Stomach (tissue), 9 donors: ENCODE measurements around the gene MOB2. TPM values are rescaled to one million over a fixed set of nuclear protein-coding genes. Genes with fewer than 3 reads are reported as not detected.

Source experiments
- DNase-seq, 2 donors: peaks; one replicate each; pipeline versions ENCODE4 v3.0.0 to v3.0.0-alpha.2; 2013 to 2019
- H3K27ac ChIP-seq, 5 donors: fragments of 200-600 bp in 4 of 5; sonication (generic) in 4 of 5; one replicate each; pipeline ENCODE4 v1.5.1; 2013 to 2019; ENCODE audit warnings: mild to moderate bottlenecking in 1 of 5, moderate library complexity in 1 of 5
- H3K27me3 ChIP-seq, 3 donors: fragments of 200-600 bp; sonication (generic); one replicate each; pipeline ENCODE4 v1.5.1; 2017 to 2019; ENCODE audit warnings: mixed run types in 1 of 3
- H3K36me3 ChIP-seq, 4 donors: fragments of 200-600 bp; sonication (generic); 1 replicate in 3 of 4; 2 replicates in 1 of 4; pipeline ENCODE4 v1.5.1; 2016 to 2019
- H3K4me1 ChIP-seq, 4 donors: fragments of 200-600 bp; sonication (generic); one replicate each; pipeline ENCODE4 v1.5.1; 2016 to 2019
- H3K4me3 ChIP-seq, 4 donors: fragments of 200-600 bp; sonication (generic) in 3 of 4; one replicate each; pipeline ENCODE4 v1.5.1; 2016 to 2019; ENCODE audit warnings: mild to moderate bottlenecking in 1 of 4
- H3K9me3 ChIP-seq, 4 donors: fragments of 200-600 bp; sonication (generic); one replicate each; pipeline ENCODE4 v1.5.1; 2016 to 2019
- CTCF ChIP-seq, 7 experiments: fragments of 450-650 bp in 4 of 7; fragments of 200-600 bp in 3 of 7; sonication (generic) in 3 of 7; IDR thresholded peaks; one replicate each; pipeline ENCODE4 v1.5.1; 2016 to 2019; ENCODE audit warnings: antibody characterized with exemption in 7 of 7, control low read depth in 2 of 7, mild to moderate bottlenecking in 1 of 7
- EP300 ChIP-seq: sonication (generic); formaldehyde crosslinking; IDR thresholded peaks from one replicate; pipeline ENCODE4 v1.6.1; 2017; ENCODE audit warnings: antibody characterized with exemption
- POLR2A ChIP-seq, 4 donors: fragments of 450-650 bp; IDR thresholded peaks; one replicate each; pipeline ENCODE4 v1.6.1; 2016; ENCODE audit warnings: antibody characterized with exemption in 4 of 4, control low read depth in 2 of 4, mild to moderate bottlenecking in 1 of 4, moderate library complexity in 1 of 4
- POLR2AphosphoS5 ChIP-seq, 3 donors: sonication (generic); formaldehyde crosslinking; IDR thresholded peaks; one replicate each; pipeline ENCODE4 v1.6.1; 2016; ENCODE audit warnings: antibody characterized with exemption in 3 of 3
- WGBS, 5 donors: extraction: QIAGEN DNeasy Blood & Tissue Kit in 3 of 5; methylation state at CpG; one replicate each; pipeline versions ENCODE4 v1.1.5 to v1.1.7; 2013 to 2018; 5-methylcytosine and 5-hydroxymethylcytosine counted together
- intact Hi-C: fragments of 100-400 bp; cut with DNase I; formaldehyde crosslinking; loops from one replicate; pipeline ENCODE4 v1.15.1; 2023; ENCODE audit warnings: low total_unique reads
- polyA plus RNA-seq, 3 donors: library from polyadenylated mRNA; stranded (reverse); fragments of 200-250 nt; gene quantifications; one replicate each; pipeline ENCODE4 v1.2.3, GENCODE V29; 2013
- total RNA-seq, 5 donors: library from RNA; depleted of rRNA; stranded (reverse); fragments of >200 nt; gene quantifications; one replicate each; pipeline versions ENCODE4 v1.1.0 to v1.2.3, GENCODE V29; 2014 to 2016
- donor health status: healthy with polysubstance abuse.
- donor health status: Bipolar disorder and iron deficiency.
- donor health status: healthy.

MOB2 gene
- total and polyA plus RNA-seq, 8 donors, result 11.3 to 46.3 (median 27.3) TPM

- 79 to 88% (median 82%) methylated on average over 3 to 5 of the region's 5 CpGs for WGBS, 5 donors
- intact Hi-C loops, result no loop called here
- Histone ChIP-seq H3K27me3 (no peaks in the 10 kb centered on the region), H3K4me1 (peaks cover 32 to 84% (median 50%) of the 10 kb centered on the region in 4 donors), H3K36me3 (peaks cover 0 to 24% (median 11%) of the 10 kb centered on the region in 4 donors), H3K27ac (no peak overlapping the region), H3K4me3 (no peak overlapping the region), H3K9me3 (no peaks in the 10 kb centered on the region)
- DNase-seq, result no peak
- TF ChIP-seq CTCF (IDR thresholded peaks at IDR 0.05) (no peak), POLR2AphosphoS5 (IDR thresholded peaks at IDR 0.05) (no peak), EP300 (no peak), POLR2A (IDR thresholded peaks at IDR 0.05) (no peak)
Observed at GRCh38 chr11:1529774-1530173, 43.2 kb upstream of the MOB2 start.

DNA sequence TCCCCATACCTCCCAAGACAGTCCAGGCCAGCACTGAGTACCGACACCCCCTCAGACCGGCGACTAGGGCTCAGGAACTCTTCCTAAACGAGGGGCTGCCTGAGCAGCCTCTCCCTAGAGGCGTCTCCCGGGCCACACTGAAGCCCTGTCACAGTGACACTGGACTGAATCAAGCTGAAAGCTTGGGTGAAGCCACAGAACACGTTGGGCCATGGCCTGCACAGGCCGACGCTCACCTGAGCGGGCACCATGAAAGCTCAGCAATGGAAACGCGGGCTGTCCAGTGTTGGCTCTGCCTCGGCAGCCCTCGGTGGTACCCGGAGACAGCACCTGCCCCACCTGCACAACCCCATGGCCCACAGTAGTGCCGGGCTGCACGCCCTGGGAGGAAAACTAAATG lies 42.7 kb upstream of the MOB2 start:
- Histone ChIP-seq H3K36me3 (peaks cover 0 to 19% (median 6%) of the 10 kb centered on the region in 4 donors), H3K27ac (no peak overlapping the region), H3K27me3 (no peaks in the 10 kb centered on the region), H3K9me3 (no peaks in the 10 kb centered on the region), H3K4me3 (no peak overlapping the region), H3K4me1 (peaks cover 28 to 80% (median 45%) of the 10 kb centered on the region in 4 donors)
- intact Hi-C loops, result no loop called here
- TF ChIP-seq CTCF (IDR thresholded peaks at IDR 0.05) (no peak), POLR2AphosphoS5 (IDR thresholded peaks at IDR 0.05) (no peak), EP300 (no peak), POLR2A (IDR thresholded peaks at IDR 0.05) (no peak)
- DNase-seq, result no peak
- 90 to 95% (median 92%) methylated on average over 13 to 17 of the region's 17 CpGs for WGBS, 5 donors

- Histone ChIP-seq H3K9me3 (no peaks in the 10 kb centered on the region), H3K36me3 (peaks cover 0 to 17% (median 4%) of the 10 kb centered on the region in 4 donors), H3K27ac (no peak overlapping the region), H3K4me3 (no peak overlapping the region), H3K4me1 (peaks cover 27 to 81% (median 42%) of the 10 kb centered on the region in 4 donors), H3K27me3 (no peaks in the 10 kb centered on the region)
- WGBS, 5 donors, result 80 to 95% (median 90%) methylated on average over 9 to 10 of the region's 10 CpGs
- no peak for DNase-seq
- intact Hi-C loops, result no loop called here
- TF ChIP-seq POLR2AphosphoS5 (IDR thresholded peaks at IDR 0.05) (no peak), CTCF (IDR thresholded peaks at IDR 0.05) (no peak), EP300 (no peak), POLR2A (IDR thresholded peaks at IDR 0.05) (no peak)
Observed at GRCh38 chr11:1528710-1529109, 42.1 kb upstream of the MOB2 start.

DNA sequence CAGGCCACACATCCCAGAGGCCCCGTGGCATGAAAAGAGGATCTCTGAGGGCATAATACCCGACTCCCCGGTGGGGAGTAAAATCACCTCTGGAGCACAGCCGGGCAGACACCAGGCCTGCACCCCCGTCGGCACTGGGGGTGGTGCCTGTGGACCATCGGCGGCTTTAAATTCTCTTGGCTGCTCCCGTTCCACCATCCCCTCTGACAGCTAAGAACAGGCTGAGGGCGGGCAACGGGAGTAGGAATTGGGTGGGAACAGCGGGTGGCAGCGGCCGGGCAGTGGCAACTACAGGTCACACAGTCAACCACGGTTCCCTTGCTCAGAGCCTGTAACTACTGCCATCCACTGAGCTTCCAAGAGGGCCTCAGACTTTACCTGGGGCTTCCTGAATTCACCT lies 40.2 kb upstream of the MOB2 start:
- peaks cover 0 to under 1% (median 0%) of the 10 kb centered on the region in 4 donors for H3K36me3 ChIP-seq
- H3K4me1 ChIP-seq, result peaks cover 9 to 71% (median 23%) of the 10 kb centered on the region in 4 donors
- no peak overlapping the region for H3K27ac ChIP-seq
- no peaks in the 10 kb centered on the region for H3K27me3 ChIP-seq
- WGBS, 5 donors, result 82 to 94% (median 88%) methylated on average over 6 to 15 of the region's 15 CpGs
- H3K4me3 ChIP-seq, result no peak overlapping the region
- TF ChIP-seq POLR2AphosphoS5 (IDR thresholded peaks at IDR 0.05), result no peak
- TF ChIP-seq POLR2A (IDR thresholded peaks at IDR 0.05), result no peak
- no peak for TF ChIP-seq EP300
- TF ChIP-seq CTCF (IDR thresholded peaks at IDR 0.05), result no peak
- DNase-seq, result no peak
- H3K9me3 ChIP-seq, result no peaks in the 10 kb centered on the region
- intact Hi-C loops, result no loop called here
